Smooth muscle cell (in vitro differentiated cells): ENCODE results near the gene GSTM3. TPM values are rescaled to one million over a fixed set of nuclear protein-coding genes. Genes with fewer than 3 reads are reported as not detected.
"Not testable (repeated sequence)": the region's sequence is repeated elsewhere in the genome, so short reads cannot be mapped to it uniquely, and the experiment has no call there.

Source experiments
- DNase-seq: peaks from one replicate; lab custom pipeline; 2025; ENCODE audit not compliant: unreplicated experiment; lab: John Stamatoyannopoulos, UW
- H2AFZ ChIP-seq: fragments of 200-600 bp; sonication (generic); 2 replicates; pipeline ENCODE4 v1.6.0; 2016; ENCODE audit warnings: antibody characterized with exemption, low read depth, mild to moderate bottlenecking
- H3F3A ChIP-seq: fragments of 200-600 bp; sonication (generic); 2 replicates; pipeline ENCODE4 v1.6.0; 2017; ENCODE audit warnings: antibody characterized with exemption, low read depth
- H3K27ac ChIP-seq: fragments of 200-600 bp; sonication (generic); 2 replicates; pipeline ENCODE4 v1.5.1; 2016; ENCODE audit warnings: low read depth, mild to moderate bottlenecking
- H3K27me3 ChIP-seq: fragments of 200-600 bp; sonication (generic); 2 replicates; pipeline ENCODE4 v1.6.1; 2016; ENCODE audit warnings: low read depth, mild to moderate bottlenecking
- H3K36me3 ChIP-seq: fragments of 200-600 bp; sonication (generic); 2 replicates; pipeline ENCODE4 v1.5.1; 2016; ENCODE audit warnings: low read depth
- H3K4me1 ChIP-seq: fragments of 200-600 bp; sonication (generic); 2 replicates; pipeline ENCODE4 v1.5.1; 2016; ENCODE audit warnings: low read depth
- H3K4me2 ChIP-seq: fragments of 200-600 bp; sonication (generic); 2 replicates; pipeline ENCODE4 v1.6.0; 2016; ENCODE audit warnings: mild to moderate bottlenecking
- H3K4me3 ChIP-seq: fragments of 200-600 bp; sonication (generic); 2 replicates; pipeline ENCODE4 v1.5.1; 2016; ENCODE audit warnings: mild to moderate bottlenecking
- H3K79me2 ChIP-seq: fragments of 200-600 bp; sonication (generic); 2 replicates; pipeline ENCODE4 v1.6.0; 2016; ENCODE audit warnings: low read depth, mild to moderate bottlenecking
- H3K9ac ChIP-seq: fragments of 200-600 bp; sonication (generic); 2 replicates; pipeline ENCODE4 v1.6.0; 2016; ENCODE audit warnings: low read depth
- H3K9me3 ChIP-seq: fragments of 200-600 bp; sonication (generic); replicated peaks from 2 replicates; pipeline ENCODE4 v1.5.1; 2016; ENCODE audit warnings: low read depth
- H4K20me1 ChIP-seq: fragments of 200-600 bp; sonication (generic); 2 replicates; pipeline ENCODE4 v1.6.0; 2016; ENCODE audit warnings: low read depth
- WGBS: methylation state at CpG from one replicate; pipeline ENCODE4 v1.1.7; 2016; ENCODE audit warnings: low lambda C conversion rate; 5-methylcytosine and 5-hydroxymethylcytosine counted together
- polyA plus RNA-seq: library from polyadenylated mRNA; unstranded; fragments of >200 nt; fragmentation: Nextera tagmentation; extraction: Ambion mirVana; gene quantifications from 2 replicates; pipeline ENCODE4 v1.2.1, GENCODE V29; 2016
- total RNA-seq: library from RNA; depleted of rRNA; stranded (reverse); fragments of >200 nt; gene quantifications from 2 replicates; pipeline ENCODE4 v1.2.3, GENCODE V29; 2014
- TF ChIP-seq, protein P1 (sequence below): fragments of 200-600 bp; sonication (generic); IDR thresholded peaks from 2 replicates; pipeline ENCODE4 v1.5.1; 2017; ENCODE audit warnings: borderline replicate concordance, mild to moderate bottlenecking, antibody characterized with exemption; ENCODE audit not compliant: insufficient read depth, poor library complexity, severe bottlenecking

GSTM3 gene
- total and polyA plus RNA-seq, 2 experiments from 2014 or later, result 153 to 218 TPM

GRCh38 chr1:109712321-109712864 is 28.4 kb downstream of the GSTM3 start:
- no peak for DNase-seq
- Histone ChIP-seq H3K4me3 (no peak overlapping the region), H3K36me3 (no peaks in the 10 kb centered on the region), H4K20me1 (no peaks in the 10 kb centered on the region), H3K4me2 (no peak overlapping the region), H3K9ac (no peak overlapping the region), H3K27me3 (no peaks in the 10 kb centered on the region), H2AFZ (no peak overlapping the region), H3K79me2 (no peaks in the 10 kb centered on the region), H3F3A (no peaks in the 10 kb centered on the region), H3K27ac (no peak overlapping the region), H3K4me1 (no peaks in the 10 kb centered on the region), H3K9me3 (peaks cover 4% of the 10 kb centered on the region)
- 93% methylated on average over 10 of the region's 22 CpGs for WGBS
- TF ChIP-seq, protein P1, sequence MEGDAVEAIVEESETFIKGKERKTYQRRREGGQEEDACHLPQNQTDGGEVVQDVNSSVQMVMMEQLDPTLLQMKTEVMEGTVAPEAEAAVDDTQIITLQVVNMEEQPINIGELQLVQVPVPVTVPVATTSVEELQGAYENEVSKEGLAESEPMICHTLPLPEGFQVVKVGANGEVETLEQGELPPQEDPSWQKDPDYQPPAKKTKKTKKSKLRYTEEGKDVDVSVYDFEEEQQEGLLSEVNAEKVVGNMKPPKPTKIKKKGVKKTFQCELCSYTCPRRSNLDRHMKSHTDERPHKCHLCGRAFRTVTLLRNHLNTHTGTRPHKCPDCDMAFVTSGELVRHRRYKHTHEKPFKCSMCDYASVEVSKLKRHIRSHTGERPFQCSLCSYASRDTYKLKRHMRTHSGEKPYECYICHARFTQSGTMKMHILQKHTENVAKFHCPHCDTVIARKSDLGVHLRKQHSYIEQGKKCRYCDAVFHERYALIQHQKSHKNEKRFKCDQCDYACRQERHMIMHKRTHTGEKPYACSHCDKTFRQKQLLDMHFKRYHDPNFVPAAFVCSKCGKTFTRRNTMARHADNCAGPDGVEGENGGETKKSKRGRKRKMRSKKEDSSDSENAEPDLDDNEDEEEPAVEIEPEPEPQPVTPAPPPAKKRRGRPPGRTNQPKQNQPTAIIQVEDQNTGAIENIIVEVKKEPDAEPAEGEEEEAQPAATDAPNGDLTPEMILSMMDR, result no peak

DNA sequence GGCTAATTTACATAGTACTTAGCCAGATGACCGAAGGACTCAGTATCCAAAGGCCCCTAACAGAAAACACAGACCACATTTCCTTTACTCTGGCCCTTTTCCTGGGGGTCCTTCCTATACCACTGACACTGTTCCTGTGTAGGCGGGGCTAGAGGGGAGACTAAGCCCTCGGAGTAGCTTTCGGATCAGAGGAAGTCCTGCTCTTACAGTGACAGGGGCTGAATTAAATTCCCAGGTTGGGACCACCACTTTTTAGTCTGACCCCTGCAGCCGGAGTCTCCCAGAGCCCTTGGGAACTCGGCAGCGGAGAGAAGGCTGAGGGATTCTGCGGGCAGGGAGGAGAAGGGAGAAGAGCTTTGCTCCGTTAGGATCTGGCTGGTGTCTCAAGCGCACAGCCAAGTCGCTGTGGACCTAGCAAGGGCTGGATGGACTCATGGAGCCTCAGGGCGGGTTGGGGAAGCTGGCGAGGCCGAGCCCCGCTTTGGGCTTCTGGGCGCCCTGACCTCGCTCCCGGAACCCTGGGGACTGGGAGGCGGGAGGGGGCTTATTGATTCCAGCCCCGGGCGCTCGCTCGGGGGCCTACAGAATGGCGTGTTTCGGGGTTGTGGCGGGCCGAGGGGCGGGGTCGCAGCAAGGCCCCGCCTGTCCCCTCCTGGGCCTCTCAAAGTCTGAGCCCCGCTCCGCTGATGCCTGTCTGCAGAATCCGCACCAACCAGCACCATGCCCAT is 29.1 kb downstream of the GSTM3 start, which contains the start of gene GSTM5:
Gene GSTM5, plus strand, starts transcription at position 659 of the 728 bp plus-strand sequence. Its CDS starts 62 bp downstream, at position 721.
- H4K20me1 ChIP-seq, H3K27me3 ChIP-seq, H3F3A ChIP-seq, H3K4me2 ChIP-seq, H3K79me2 ChIP-seq, H3K4me3 ChIP-seq, DNase-seq, H3K36me3 ChIP-seq, H2AFZ ChIP-seq, H3K9ac ChIP-seq, H3K4me1 ChIP-seq, H3K27ac ChIP-seq, H3K9me3 ChIP-seq: not testable (repeated sequence)
- WGBS, result 90% methylated on average over 27 of the region's 33 CpGs

DNA sequence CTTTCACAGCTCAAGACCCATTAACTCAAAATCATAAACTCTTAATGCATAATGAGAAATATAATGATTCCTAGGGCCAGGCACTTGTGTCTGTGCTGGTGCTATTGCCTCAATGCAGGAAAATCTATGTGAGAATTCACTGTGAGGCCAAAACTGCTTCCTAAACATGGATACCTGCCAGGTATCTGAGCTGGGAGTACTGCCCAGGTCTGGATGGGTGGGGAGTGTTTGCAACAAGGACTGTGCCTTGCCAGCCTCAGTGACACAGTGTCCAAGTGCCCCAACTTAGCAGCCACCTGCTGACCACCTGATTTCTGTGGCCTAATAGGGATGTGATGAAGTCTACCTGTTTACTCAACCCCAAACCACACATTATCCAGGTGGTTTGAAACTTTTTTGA is 31.0 kb downstream of the GSTM3 start:
- not testable (repeated sequence) for DNase-seq, H3K36me3 ChIP-seq, H3F3A ChIP-seq, H3K9me3 ChIP-seq, H3K27me3 ChIP-seq, H3K9ac ChIP-seq, H2AFZ ChIP-seq, H3K4me2 ChIP-seq, H3K27ac ChIP-seq, H3K4me1 ChIP-seq, H4K20me1 ChIP-seq, H3K79me2 ChIP-seq, H3K4me3 ChIP-seq

DNA sequence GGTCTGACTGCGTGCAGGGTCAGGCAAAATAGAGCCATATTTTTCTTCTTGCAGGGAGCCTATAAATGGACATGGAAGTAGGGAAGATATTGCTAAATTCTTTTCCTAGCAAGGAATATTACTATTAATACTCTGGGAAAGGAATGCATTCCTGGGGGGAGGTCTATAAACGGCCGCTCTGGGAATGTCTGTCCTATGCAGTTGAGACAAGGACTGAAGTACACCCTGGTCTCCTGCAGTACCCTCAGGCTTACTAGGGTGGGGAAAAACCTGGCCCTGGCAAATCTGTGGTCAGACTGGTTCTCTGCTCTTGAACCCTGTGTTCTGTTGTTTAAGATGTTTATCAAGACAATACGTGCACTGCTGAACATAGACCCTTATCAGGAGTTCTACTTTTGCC is 31.9 kb downstream of the GSTM3 start:
- not testable (repeated sequence) for H3K9me3 ChIP-seq, H3K79me2 ChIP-seq, H3K36me3 ChIP-seq, DNase-seq, H3K27ac ChIP-seq, H3K4me1 ChIP-seq, H2AFZ ChIP-seq, H3K4me3 ChIP-seq, H3K9ac ChIP-seq, H3K4me2 ChIP-seq, H3K27me3 ChIP-seq, H3F3A ChIP-seq, H4K20me1 ChIP-seq
- 72% methylated on average over 4 of the region's 4 CpGs for WGBS

GRCh38 chr1:109705411-109705810 is 35.4 kb downstream of the GSTM3 start:
- Histone ChIP-seq H3K27me3 (no peaks in the 10 kb centered on the region), H3K79me2 (no peaks in the 10 kb centered on the region), H3K9ac (no peak overlapping the region), H3F3A (no peaks in the 10 kb centered on the region), H3K27ac (no peak overlapping the region), H3K4me2 (no peak overlapping the region), H3K4me3 (no peak overlapping the region), H2AFZ (no peak overlapping the region), H3K36me3 (no peaks in the 10 kb centered on the region), H3K4me1 (no peaks in the 10 kb centered on the region), H4K20me1 (no peaks in the 10 kb centered on the region), H3K9me3 (peaks cover 4% of the 10 kb centered on the region)
- 80% methylated on average over 4 of the region's 4 CpGs for WGBS
- DNase-seq, result no peak
- TF ChIP-seq, protein P1, result no peak
